ENCODE measurements around the gene ART1.

Gene ART1

DNA sequence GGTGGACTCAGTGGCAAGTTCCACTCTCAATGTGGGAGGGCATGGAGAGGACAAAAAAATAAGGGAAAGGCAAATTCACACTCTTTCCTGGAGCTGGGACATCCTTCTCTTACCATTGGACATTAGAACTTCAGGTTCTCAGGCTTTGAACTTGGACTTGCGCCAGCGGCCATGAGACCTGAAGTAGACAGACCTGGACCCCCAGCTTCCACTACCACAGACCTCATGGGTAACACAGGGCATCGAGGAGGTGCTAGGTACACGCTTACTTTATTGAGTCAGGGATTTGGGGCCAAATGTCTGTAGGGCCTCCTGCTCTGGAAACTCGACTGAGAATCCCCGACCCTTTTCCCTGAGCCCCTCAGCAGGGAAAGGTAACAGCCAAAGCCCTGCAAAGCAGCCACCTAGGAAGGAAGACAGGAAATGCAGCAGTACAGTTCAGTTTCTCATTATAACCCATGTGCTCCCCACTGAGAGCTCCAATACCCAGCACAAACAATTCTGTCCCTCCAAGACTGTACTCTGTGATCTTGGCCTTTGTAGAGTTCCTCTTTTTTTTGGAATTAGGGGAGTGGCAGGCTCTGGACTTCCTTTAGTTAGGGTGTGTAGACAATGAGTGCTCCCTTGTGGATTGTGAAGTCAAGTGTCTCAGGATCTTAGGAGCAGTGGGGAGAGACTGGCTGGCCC is 20.6 kb downstream of the ART1 start:
- no peak overlapping the region for H3K4me3 ChIP-seq (ENCODE audit: low read length in 2 of 2)
- no peak overlapping the region for H3K27ac ChIP-seq (ENCODE audit: low read depth in 2 of 2, low read length in 2 of 2)
- H3K9me3 ChIP-seq (ENCODE audit: control insufficient read depth in 2 of 2, low read length in 2 of 2): no peaks in the 10 kb centered on the region
- H3K4me1 ChIP-seq (ENCODE audit: control insufficient read depth in 2 of 2, insufficient read depth in 2 of 2, low read length in 2 of 2): no peaks in the 10 kb centered on the region
- no peaks in the 10 kb centered on the region for H3K27me3 ChIP-seq (ENCODE audit: control insufficient read depth in 2 of 2, insufficient read depth in 2 of 2, low read length in 2 of 2)
- no peak overlapping the region for H3K9ac ChIP-seq (ENCODE audit: low read depth in 1 of 2, low read length in 2 of 2)
- H3K36me3 ChIP-seq (ENCODE audit: control insufficient read depth in 2 of 2, insufficient read depth in 2 of 2, low read length in 2 of 2): peaks cover 11 to 21% of the 10 kb centered on the region in 2 donors

DNA sequence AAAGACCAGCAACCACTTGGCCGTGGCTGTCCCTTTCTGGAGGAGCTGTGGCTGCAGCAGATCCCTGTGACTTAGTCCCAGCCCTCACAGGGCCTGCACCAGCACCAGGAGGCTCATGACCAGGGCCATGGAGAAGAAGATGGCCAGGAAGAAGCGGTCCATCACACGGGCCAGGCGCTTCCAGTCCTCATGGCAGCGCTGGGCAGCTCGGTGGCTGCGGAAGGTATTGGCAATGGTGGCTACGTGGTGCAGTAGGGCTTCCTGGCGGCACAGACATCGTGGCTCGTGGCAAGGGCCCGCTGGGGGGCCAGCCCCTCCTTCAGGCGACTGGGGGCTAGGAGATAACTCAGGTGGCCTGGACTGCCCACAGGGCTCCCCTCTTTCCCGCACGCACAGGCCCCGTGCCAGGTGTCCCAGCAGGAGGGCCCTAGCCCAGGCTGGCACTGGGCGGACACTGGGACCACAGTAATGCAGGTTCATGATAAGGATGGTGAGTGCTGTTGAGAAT is 21.1 kb downstream of the ART1 start:
- Histone ChIP-seq H3K9ac (ENCODE audit: low read depth in 1 of 2, low read length in 2 of 2) (no peak overlapping the region), H3K36me3 (ENCODE audit: control insufficient read depth in 2 of 2, insufficient read depth in 2 of 2, low read length in 2 of 2) (peaks cover 11 to 27% of the 10 kb centered on the region in 2 donors), H3K27ac (ENCODE audit: low read depth in 2 of 2, low read length in 2 of 2) (no peak overlapping the region), H3K4me1 (ENCODE audit: control insufficient read depth in 2 of 2, insufficient read depth in 2 of 2, low read length in 2 of 2) (no peaks in the 10 kb centered on the region), H3K9me3 (ENCODE audit: control insufficient read depth in 2 of 2, low read length in 2 of 2) (no peaks in the 10 kb centered on the region), H3K4me3 (ENCODE audit: low read length in 2 of 2) (no peak overlapping the region), H3K27me3 (ENCODE audit: control insufficient read depth in 2 of 2, insufficient read depth in 2 of 2, low read length in 2 of 2) (no peaks in the 10 kb centered on the region)

DNA sequence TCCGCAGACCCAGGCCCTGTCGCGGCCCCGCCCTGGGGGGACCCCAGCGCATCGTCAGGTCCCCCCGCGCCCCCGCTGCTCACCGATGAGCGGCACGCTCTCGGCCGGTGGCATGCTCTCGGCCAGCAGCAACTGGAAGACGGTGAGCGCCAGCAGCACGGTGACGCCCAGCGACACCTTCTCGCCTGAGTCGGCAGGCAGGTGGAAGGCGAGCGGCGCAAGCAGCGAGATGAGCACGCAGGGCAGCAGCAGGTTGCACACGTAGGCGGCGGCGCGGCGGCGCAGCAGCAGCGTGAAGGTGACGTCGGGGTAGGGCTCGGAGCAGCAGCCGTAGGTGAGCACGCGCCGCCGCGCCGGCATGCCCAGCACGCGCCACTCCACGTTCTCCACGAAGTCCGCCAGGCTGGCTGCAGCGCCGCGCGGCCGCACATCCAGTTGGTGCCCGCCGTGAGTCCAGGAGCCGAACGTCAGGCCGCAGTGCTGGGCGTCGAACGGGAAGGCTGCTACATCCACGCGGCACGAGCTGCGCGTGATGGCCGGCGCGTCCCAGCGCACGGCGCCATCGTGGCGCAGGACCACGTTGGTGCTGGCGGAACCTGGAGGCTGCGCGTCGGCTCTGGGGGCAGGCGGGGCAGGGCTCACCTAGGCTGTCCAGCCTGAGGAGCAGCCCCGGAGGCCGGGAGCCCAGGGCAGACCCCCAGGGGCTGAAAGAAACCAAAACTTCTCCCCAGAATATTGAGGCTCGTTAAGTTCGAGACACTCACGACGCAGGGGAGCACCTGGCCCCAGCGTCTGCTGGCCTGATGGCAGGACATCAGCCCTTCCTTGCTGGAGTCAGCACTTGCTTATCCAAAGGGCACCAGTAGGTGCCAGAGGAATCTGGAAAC is 22.5 kb downstream of the ART1 start:
- H3K27ac ChIP-seq (ENCODE audit: low read depth in 2 of 2, low read length in 2 of 2): no peak overlapping the region
- H3K27me3 ChIP-seq (ENCODE audit: control insufficient read depth in 2 of 2, insufficient read depth in 2 of 2, low read length in 2 of 2): no peaks in the 10 kb centered on the region
- no peak overlapping the region for H3K4me3 ChIP-seq (ENCODE audit: low read length in 2 of 2)
- no peaks in the 10 kb centered on the region for H3K9me3 ChIP-seq (ENCODE audit: control insufficient read depth in 2 of 2, low read length in 2 of 2)
- H3K9ac ChIP-seq (ENCODE audit: low read depth in 1 of 2, low read length in 2 of 2): no peak overlapping the region
- H3K36me3 ChIP-seq (ENCODE audit: control insufficient read depth in 2 of 2, insufficient read depth in 2 of 2, low read length in 2 of 2): peaks cover 17 to 38% of the 10 kb centered on the region in 2 donors
- H3K4me1 ChIP-seq (ENCODE audit: control insufficient read depth in 2 of 2, insufficient read depth in 2 of 2, low read length in 2 of 2): no peaks in the 10 kb centered on the region

DNA sequence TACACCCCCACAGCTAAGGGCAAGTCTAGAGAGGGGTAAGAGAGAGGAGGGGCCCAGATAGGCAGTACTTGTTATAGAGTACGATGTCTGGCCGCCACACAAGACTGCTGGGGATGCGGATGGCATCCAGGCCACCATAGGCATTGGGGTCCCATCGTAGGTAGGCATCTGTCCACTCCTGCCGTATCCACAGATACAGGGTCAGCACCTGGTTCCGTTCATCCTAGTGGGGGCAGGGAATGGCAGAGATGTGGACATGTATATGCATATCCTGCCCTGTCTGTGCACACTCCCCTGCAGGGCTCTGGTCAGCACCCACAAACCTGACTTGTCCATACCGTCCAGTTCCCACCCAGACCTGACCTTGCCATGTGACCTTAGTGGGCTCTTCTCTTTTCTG is 24.2 kb downstream of the ART1 start:
- Histone ChIP-seq H3K27ac (ENCODE audit: low read depth in 2 of 2, low read length in 2 of 2) (no peak overlapping the region), H3K9ac (ENCODE audit: low read depth in 1 of 2, low read length in 2 of 2) (no peak overlapping the region), H3K9me3 (ENCODE audit: control insufficient read depth in 2 of 2, low read length in 2 of 2) (no peaks in the 10 kb centered on the region), H3K4me1 (ENCODE audit: control insufficient read depth in 2 of 2, insufficient read depth in 2 of 2, low read length in 2 of 2) (no peaks in the 10 kb centered on the region), H3K36me3 (ENCODE audit: control insufficient read depth in 2 of 2, insufficient read depth in 2 of 2, low read length in 2 of 2) (peaks cover 25 to 52% of the 10 kb centered on the region in 2 donors), H3K27me3 (ENCODE audit: control insufficient read depth in 2 of 2, insufficient read depth in 2 of 2, low read length in 2 of 2) (no peaks in the 10 kb centered on the region), H3K4me3 (ENCODE audit: low read length in 2 of 2) (no peak overlapping the region)

DNA sequence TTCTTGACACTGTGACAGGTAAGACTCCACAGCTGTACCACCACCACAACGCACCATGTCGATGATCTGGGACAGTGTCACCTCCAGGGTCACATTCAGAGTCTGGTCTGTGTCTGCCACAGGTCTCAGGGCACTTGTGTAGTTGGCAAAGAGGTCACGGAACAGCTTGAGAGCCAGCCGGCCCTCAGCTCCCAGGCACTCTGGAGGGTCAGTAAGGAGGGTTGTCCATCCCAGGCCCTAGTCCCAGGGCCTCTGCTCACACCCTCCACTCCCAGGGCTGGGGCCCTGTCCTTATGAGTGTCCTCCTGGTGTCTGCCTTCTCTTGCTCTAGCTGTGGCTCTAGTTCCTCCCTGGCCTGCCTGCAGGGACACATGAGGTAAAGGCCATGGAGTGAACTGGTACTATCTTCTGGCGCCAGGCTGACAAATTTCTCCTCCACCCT is 24.8 kb downstream of the ART1 start:
- no peaks in the 10 kb centered on the region for H3K9me3 ChIP-seq (ENCODE audit: control insufficient read depth in 2 of 2, low read length in 2 of 2)
- no peak overlapping the region for H3K27ac ChIP-seq (ENCODE audit: low read depth in 2 of 2, low read length in 2 of 2)
- no peak overlapping the region for H3K4me3 ChIP-seq (ENCODE audit: low read length in 2 of 2)
- peaks cover 21 to 58% of the 10 kb centered on the region in 2 donors for H3K36me3 ChIP-seq (ENCODE audit: control insufficient read depth in 2 of 2, insufficient read depth in 2 of 2, low read length in 2 of 2)
- no peaks in the 10 kb centered on the region for H3K27me3 ChIP-seq (ENCODE audit: control insufficient read depth in 2 of 2, insufficient read depth in 2 of 2, low read length in 2 of 2)
- H3K4me1 ChIP-seq (ENCODE audit: control insufficient read depth in 2 of 2, insufficient read depth in 2 of 2, low read length in 2 of 2): no peaks in the 10 kb centered on the region
- H3K9ac ChIP-seq (ENCODE audit: low read depth in 1 of 2, low read length in 2 of 2): no peak overlapping the region

DNA sequence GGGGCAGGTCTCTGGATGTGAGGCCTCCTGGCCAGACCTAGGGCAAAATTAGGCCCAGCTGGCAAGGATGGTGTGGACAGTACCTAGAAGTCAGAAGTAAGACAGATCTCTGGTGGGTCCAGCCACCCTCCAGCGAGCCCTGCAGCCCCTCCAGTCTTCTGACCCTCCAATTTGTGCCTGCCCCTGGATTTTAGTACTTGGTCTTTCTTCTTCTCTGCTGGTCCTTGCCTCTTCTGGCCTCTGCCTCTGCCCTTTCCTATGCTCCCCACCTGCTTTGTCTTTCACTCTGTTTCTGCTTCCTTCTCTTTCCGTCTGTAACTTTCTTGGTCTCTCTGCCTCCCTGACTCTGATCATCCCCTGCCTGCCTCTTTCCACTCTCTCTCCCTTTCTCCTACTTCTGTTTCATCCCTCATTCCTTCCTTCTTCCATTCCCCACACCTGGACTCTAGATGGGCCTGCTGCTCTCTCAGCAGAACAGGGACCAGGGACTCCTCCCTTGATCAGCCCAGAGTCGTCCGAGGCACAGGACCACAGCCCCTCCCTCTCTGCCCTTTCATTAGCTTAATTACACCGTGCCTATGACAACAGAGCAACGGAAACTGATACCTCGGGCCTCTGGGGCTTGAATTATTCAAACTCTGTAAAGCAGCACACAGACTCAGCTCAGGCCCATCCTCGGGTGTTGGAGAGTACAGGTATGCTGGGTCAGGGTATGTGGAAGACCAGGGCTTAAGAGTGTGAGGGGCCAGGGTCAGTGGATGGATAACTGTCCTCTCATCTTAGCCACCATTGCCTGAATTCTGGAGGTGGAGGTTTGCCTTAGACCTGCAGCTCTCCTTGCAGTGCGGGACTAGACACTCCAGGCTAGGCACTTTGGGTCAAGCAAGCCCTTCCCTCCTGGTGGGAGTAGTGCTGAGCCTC is 26.7 kb downstream of the ART1 start, which contains the start of gene CHRNA10:
Gene CHRNA10 (minus strand): TSS at position 51 of the 921 bp plus-strand sequence. CDS start 72 bp downstream, outside the sequence.
- H3K9me3 ChIP-seq (ENCODE audit: control insufficient read depth in 2 of 2, low read length in 2 of 2): no peaks in the 10 kb centered on the region
- H3K36me3 ChIP-seq (ENCODE audit: control insufficient read depth in 2 of 2, insufficient read depth in 2 of 2, low read length in 2 of 2): peaks cover 33 to 65% of the 10 kb centered on the region in 2 donors
- no peak within 1 kb of the TSS for H3K4me3 ChIP-seq (ENCODE audit: low read length in 2 of 2)
- H3K27me3 ChIP-seq (ENCODE audit: control insufficient read depth in 2 of 2, insufficient read depth in 2 of 2, low read length in 2 of 2): no peaks in the 10 kb centered on the region
- H3K27ac ChIP-seq (ENCODE audit: low read depth in 2 of 2, low read length in 2 of 2): no peak within 1 kb of the TSS
- no peaks in the 10 kb centered on the region for H3K4me1 ChIP-seq (ENCODE audit: control insufficient read depth in 2 of 2, insufficient read depth in 2 of 2, low read length in 2 of 2)
- no peak within 1 kb of the TSS for H3K9ac ChIP-seq (ENCODE audit: low read depth in 1 of 2, low read length in 2 of 2)

DNA sequence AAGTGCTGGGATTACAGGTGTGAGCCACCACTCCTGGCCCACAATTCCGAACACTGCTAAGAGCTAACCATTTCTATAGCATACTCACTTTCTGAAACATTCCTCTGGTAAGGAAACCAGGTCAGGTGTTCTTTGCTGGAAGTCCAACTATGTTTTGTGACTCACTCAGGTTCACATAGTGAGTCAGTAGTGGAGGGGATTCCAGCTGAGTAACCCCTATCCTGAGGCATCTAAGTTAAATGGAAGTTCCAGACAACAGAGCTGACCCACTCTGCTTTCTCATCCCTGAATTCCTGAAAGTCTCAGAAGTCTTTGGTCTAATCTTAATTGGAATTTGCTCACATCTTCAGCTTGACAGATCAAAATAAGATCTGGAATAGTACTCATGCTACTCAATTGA is 29.3 kb downstream of the ART1 start:
- Histone ChIP-seq H3K9ac (ENCODE audit: low read depth in 1 of 2, low read length in 2 of 2) (no peak overlapping the region), H3K9me3 (ENCODE audit: control insufficient read depth in 2 of 2, low read length in 2 of 2) (no peaks in the 10 kb centered on the region), H3K4me3 (ENCODE audit: low read length in 2 of 2) (no peak overlapping the region), H3K27ac (ENCODE audit: low read depth in 2 of 2, low read length in 2 of 2) (no peak overlapping the region), H3K36me3 (ENCODE audit: control insufficient read depth in 2 of 2, insufficient read depth in 2 of 2, low read length in 2 of 2) (peaks cover 53 to 75% of the 10 kb centered on the region in 2 donors), H3K27me3 (ENCODE audit: control insufficient read depth in 2 of 2, insufficient read depth in 2 of 2, low read length in 2 of 2) (no peaks in the 10 kb centered on the region), H3K4me1 (ENCODE audit: control insufficient read depth in 2 of 2, insufficient read depth in 2 of 2, low read length in 2 of 2) (no peaks in the 10 kb centered on the region)

DNA sequence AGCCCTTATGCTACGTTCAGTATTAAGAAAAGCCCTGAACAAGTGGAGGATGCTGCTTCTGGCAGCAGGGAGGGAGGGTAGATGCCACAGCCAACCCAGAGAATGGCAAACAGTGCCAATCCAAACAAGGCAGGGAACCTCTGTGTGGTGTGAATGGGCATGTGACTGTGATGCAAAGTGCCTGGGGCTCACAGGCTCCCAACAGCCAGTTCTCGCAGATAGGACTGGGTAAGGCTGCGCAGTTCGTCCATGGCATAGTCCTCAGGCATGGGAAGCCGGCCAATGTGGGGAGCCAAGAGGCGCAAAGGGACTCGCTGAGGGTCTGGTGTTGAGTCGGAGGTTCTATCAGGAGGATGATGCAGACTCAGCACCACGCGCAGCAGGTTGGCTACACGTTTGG is 31.0 kb downstream of the ART1 start:
- Histone ChIP-seq H3K36me3 (ENCODE audit: control insufficient read depth in 2 of 2, insufficient read depth in 2 of 2, low read length in 2 of 2) (peaks cover 65 to 87% of the 10 kb centered on the region in 2 donors), H3K27ac (ENCODE audit: low read depth in 2 of 2, low read length in 2 of 2) (no peak overlapping the region), H3K4me3 (ENCODE audit: low read length in 2 of 2) (no peak overlapping the region), H3K9me3 (ENCODE audit: control insufficient read depth in 2 of 2, low read length in 2 of 2) (no peaks in the 10 kb centered on the region), H3K9ac (ENCODE audit: low read depth in 1 of 2, low read length in 2 of 2) (no peak overlapping the region), H3K4me1 (ENCODE audit: control insufficient read depth in 2 of 2, insufficient read depth in 2 of 2, low read length in 2 of 2) (no peaks in the 10 kb centered on the region), H3K27me3 (ENCODE audit: control insufficient read depth in 2 of 2, insufficient read depth in 2 of 2, low read length in 2 of 2) (no peaks in the 10 kb centered on the region)

DNA sequence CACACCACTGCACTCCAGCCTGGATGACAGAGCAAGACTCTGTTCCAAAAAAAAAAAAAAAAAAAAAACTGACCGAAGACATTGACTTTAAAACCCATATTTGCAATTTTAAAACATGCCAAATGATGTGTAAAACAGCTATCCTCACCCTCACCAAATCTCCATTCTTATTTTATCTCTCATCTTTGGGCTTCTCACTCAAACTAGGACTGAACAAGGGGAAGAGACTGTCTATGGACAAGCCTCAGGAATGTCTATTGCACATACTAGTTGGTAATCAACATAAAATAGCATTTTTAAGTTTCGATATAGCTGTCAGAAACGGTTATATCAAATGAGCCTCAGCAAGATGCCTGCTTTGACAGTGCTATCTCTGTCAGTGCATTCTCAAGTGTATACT is 34.1 kb downstream of the ART1 start:
- Histone ChIP-seq H3K9ac (ENCODE audit: low read depth in 1 of 2, low read length in 2 of 2) (no peak overlapping the region), H3K4me3 (ENCODE audit: low read length in 2 of 2) (no peak overlapping the region), H3K27me3 (ENCODE audit: control insufficient read depth in 2 of 2, insufficient read depth in 2 of 2, low read length in 2 of 2) (no peaks in the 10 kb centered on the region), H3K36me3 (ENCODE audit: control insufficient read depth in 2 of 2, insufficient read depth in 2 of 2, low read length in 2 of 2) (peaks cover 70 to 84% of the 10 kb centered on the region in 2 donors), H3K9me3 (ENCODE audit: control insufficient read depth in 2 of 2, low read length in 2 of 2) (no peaks in the 10 kb centered on the region), H3K27ac (ENCODE audit: low read depth in 2 of 2, low read length in 2 of 2) (no peak overlapping the region), H3K4me1 (ENCODE audit: control insufficient read depth in 2 of 2, insufficient read depth in 2 of 2, low read length in 2 of 2) (no peaks in the 10 kb centered on the region)

Data from mucosa of rectum (tissue), 2 donors.